G401.6 (cell line): Measurements from ENCODE around the gene LCN6.
"Not testable (repeated sequence)": the region's sequence is repeated elsewhere in the genome, so short reads cannot be mapped to it uniquely, and the experiment has no call there.

ENCODE experiments used
- FAIRE-seq: peaks from 2 replicates; lab custom pipeline; 2012; peaks lifted over from hg19 to GRCh38; lab: Jason Lieb, UNC

The LCN6 gene

GRCh38 chr9:136784249-136784996 is 36.1 kb upstream of the LCN6 start:
- FAIRE-seq, result peak; percentile 70

- no peak for FAIRE-seq
Measured at GRCh38 chr9:136782452-136782851, 34.1 kb upstream of the LCN6 start.

GRCh38 chr9:136779808-136780207 is 31.5 kb upstream of the LCN6 start:
- no peak for FAIRE-seq

- FAIRE-seq, result no peak
Measured at GRCh38 chr9:136777359-136777758, 29.0 kb upstream of the LCN6 start.

GRCh38 chr9:136776947-136777346 is 28.6 kb upstream of the LCN6 start:
- no peak for FAIRE-seq

- FAIRE-seq, result no peak
Measured at GRCh38 chr9:136775191-136775590, 26.9 kb upstream of the LCN6 start.

GRCh38 chr9:136774416-136775045 is 26.2 kb upstream of the LCN6 start:
- no peak for FAIRE-seq

- FAIRE-seq, result no peak
Measured at GRCh38 chr9:136773386-136774044, 25.2 kb upstream of the LCN6 start.

- no peak for FAIRE-seq
Measured at GRCh38 chr9:136771907-136772415, 23.6 kb upstream of the LCN6 start.

- no peak for FAIRE-seq
Measured at GRCh38 chr9:136769710-136770191, 21.4 kb upstream of the LCN6 start.

GRCh38 chr9:136766410-136767120 is 18.2 kb upstream of the LCN6 start:
- FAIRE-seq, result not testable (repeated sequence)

GRCh38 chr9:136765745-136766409 is 17.6 kb upstream of the LCN6 start:
- FAIRE-seq, result not testable (repeated sequence)

- FAIRE-seq, result no peak
Measured at GRCh38 chr9:136765041-136765440, 16.7 kb upstream of the LCN6 start.

- no peak for FAIRE-seq
Measured at GRCh38 chr9:136764301-136764891, 16.1 kb upstream of the LCN6 start, which contains the start of gene LCN15. TSS of gene LCN15 (minus strand) at chr9:136764518. CDS start at chr9:136764488, 30 bp downstream.

- FAIRE-seq, result no peak
Measured at GRCh38 chr9:136763649-136764035, 15.3 kb upstream of the LCN6 start.

GRCh38 chr9:136762915-136763648 is 14.8 kb upstream of the LCN6 start:
- FAIRE-seq, result no peak

- FAIRE-seq, result no peak
Measured at GRCh38 chr9:136762221-136762691, 13.9 kb upstream of the LCN6 start.

- FAIRE-seq, result no peak
Measured at GRCh38 chr9:136761545-136761981, 13.2 kb upstream of the LCN6 start.

- peak; percentile 90 for FAIRE-seq
Measured at GRCh38 chr9:136760834-136761544, 12.7 kb upstream of the LCN6 start.

- FAIRE-seq, result no peak
Measured at GRCh38 chr9:136760424-136760823, 12.1 kb upstream of the LCN6 start.
